PFSK-1 (cell line): Measurements from ENCODE around the gene PRM3.

Experiments
- FOXP2 ChIP-seq: optimal IDR thresholded peaks from 2 replicates; pipeline ENCODE3; 2011; ENCODE audit warnings: borderline replicate concordance, control low read depth, inconsistent platforms; ENCODE audit not compliant: insufficient read depth; ENCODE audit errors: extremely low read length, extremely low read depth
- POLR2AphosphoS5 ChIP-seq: IDR thresholded peaks from 2 replicates; pipeline ENCODE4 v1.6.1; 2012; ENCODE audit warnings: low read depth, mild to moderate bottlenecking, control low read depth, low read length, moderate library complexity
- SIN3A ChIP-seq: IDR thresholded peaks from 2 replicates; pipeline ENCODE4 v1.6.1; 2012; ENCODE audit warnings: mild to moderate bottlenecking, low read length, moderate library complexity, borderline replicate concordance; ENCODE audit not compliant: insufficient read depth
- TAF1 ChIP-seq: IDR thresholded peaks from 2 replicates; pipeline ENCODE4 v1.6.1; 2012; ENCODE audit warnings: low read length, control low read depth, borderline replicate concordance; ENCODE audit not compliant: insufficient read depth
- TF ChIP-seq, protein P1 (sequence below), 2 experiments: IDR thresholded peaks; 2 replicates each; pipeline versions ENCODE4 v1.6.1 to v1.8.0; 2011 to 2012; ENCODE audit warnings: low read depth in 2 of 2, low read length in 2 of 2, control low read depth in 1 of 2, inconsistent platforms in 1 of 2, mild to moderate bottlenecking in 1 of 2, moderate library complexity in 1 of 2; ENCODE audit not compliant: insufficient read depth in 1 of 2

PRM3 gene

DNA sequence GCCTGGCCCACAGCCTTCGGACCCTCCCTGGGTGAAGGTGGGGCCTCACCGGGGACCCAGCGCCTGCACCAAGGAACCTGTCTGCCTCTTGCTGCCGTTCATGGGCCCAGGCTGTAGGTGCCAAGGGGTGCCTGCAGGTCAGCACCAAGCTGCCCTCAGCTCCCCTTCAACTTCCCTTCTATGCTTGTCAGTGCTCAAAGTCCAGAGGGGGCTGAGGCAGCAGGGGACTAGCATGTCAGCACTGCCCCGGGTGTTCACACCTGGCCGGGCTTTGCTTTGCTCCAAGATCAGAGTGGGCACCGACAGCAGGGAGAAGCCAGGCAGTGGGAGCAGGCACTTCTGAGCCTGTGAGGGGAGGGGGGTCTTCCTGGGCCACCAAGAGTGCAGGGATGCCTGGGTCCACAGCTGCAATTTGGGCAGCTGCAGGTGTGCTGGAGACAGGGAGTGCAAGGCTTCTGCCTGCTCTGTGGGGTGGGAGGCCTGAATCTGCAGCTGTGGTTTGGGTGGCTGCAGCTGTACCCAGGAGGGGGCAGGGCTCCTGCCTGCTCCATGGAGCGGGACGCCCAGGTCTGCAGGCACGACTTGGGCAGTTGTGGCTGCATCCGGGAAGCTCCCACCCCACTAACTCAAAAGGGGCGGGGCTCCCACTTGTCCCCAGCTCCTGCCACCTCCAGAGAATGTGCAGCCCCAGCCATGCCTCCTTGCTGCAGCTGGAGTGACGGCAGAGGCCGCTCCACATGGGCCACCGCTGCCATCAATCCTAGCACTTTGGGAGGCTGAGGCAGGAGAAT, 35.3 kb upstream of the PRM3 start:
- no peak for TF ChIP-seq TAF1
- TF ChIP-seq, protein P1, sequence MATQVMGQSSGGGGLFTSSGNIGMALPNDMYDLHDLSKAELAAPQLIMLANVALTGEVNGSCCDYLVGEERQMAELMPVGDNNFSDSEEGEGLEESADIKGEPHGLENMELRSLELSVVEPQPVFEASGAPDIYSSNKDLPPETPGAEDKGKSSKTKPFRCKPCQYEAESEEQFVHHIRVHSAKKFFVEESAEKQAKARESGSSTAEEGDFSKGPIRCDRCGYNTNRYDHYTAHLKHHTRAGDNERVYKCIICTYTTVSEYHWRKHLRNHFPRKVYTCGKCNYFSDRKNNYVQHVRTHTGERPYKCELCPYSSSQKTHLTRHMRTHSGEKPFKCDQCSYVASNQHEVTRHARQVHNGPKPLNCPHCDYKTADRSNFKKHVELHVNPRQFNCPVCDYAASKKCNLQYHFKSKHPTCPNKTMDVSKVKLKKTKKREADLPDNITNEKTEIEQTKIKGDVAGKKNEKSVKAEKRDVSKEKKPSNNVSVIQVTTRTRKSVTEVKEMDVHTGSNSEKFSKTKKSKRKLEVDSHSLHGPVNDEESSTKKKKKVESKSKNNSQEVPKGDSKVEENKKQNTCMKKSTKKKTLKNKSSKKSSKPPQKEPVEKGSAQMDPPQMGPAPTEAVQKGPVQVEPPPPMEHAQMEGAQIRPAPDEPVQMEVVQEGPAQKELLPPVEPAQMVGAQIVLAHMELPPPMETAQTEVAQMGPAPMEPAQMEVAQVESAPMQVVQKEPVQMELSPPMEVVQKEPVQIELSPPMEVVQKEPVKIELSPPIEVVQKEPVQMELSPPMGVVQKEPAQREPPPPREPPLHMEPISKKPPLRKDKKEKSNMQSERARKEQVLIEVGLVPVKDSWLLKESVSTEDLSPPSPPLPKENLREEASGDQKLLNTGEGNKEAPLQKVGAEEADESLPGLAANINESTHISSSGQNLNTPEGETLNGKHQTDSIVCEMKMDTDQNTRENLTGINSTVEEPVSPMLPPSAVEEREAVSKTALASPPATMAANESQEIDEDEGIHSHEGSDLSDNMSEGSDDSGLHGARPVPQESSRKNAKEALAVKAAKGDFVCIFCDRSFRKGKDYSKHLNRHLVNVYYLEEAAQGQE (IDR thresholded peaks at IDR 0.05; ENCODE audit: insufficient read depth in 1 of 2, low read depth in 2 of 2, low read length in 2 of 2) = no peak
- TF ChIP-seq SIN3A = no peak
- no peak for TF ChIP-seq FOXP2
- TF ChIP-seq POLR2AphosphoS5 = no peak

DNA sequence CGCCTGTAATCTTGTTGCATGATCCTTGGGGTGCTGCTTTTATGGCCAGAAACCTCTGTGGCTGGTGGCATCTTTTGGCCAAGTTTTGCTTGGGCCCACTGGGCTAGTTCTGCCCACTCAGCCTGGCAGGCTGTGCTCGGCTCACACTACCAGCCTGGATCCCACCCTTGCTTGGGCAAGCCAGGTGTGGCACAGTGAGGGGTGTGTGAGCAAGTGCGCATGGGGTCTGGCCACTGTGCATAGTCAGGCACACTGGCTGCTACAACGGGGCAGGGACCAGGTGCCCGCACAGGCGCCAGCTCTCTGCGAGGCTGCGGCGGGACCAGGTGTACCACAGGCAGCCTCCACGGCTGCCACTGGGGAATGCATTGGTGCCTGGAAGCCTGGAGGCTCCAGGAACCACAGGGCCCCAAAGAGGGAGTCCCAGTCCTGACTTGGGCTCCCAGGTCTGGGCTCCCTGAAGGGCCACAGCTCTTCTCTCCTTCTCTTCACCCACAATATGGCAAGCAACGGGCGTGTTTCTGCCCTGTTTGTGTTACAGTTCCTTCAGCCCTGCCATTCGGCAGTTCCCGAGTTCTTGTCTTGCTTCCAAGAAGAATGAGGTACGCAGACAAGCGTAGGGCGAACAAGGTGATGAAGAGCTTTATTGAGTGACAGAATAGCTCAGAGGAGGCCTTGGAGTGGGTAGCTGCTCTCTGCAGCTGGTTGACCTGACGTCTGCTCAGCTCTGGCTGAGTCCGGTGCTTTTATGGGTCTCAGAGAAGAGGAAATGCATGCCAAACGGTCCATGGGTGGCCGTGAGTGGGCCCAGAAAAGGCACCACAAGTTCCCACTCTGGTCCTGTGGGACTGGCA, 34.4 kb upstream of the PRM3 start:
- TF ChIP-seq POLR2AphosphoS5 = no peak

DNA sequence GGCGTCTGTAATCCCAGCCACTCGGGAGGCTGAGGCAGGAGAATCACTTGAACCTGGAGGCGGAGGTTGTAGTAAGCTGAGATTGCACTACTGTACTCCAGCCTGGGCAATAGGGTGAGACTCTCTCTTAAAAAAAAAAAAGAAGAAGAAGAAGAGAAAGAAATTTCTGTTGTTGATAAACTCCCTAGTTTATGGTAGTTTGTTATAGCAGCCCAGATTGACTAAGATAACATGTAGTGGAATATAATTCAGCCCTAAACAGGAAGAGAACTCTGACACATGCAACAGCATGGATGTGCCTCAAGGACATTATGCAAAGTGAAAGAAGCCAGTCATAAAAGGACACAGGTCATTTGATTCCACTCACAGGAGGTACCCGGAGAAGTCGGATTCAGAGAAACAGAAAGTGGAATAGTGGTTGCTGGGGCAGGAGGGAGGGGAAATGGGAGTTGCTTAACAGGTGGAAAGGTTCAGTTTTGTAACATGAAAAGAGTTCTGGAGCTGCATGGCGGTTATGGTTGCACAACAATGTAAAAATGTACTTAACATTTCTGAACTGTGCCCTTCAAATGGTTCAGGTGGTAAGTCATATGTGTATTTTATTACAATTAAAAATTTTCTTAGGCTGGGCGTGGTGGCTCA, 33.7 kb upstream of the PRM3 start:
- no peak for TF ChIP-seq TAF1
- no peak for TF ChIP-seq SIN3A
- TF ChIP-seq POLR2AphosphoS5 = no peak
- TF ChIP-seq, protein P1 (IDR thresholded peaks at IDR 0.05; ENCODE audit: insufficient read depth in 1 of 2, low read depth in 2 of 2, low read length in 2 of 2) = no peak
- no peak for TF ChIP-seq FOXP2

DNA sequence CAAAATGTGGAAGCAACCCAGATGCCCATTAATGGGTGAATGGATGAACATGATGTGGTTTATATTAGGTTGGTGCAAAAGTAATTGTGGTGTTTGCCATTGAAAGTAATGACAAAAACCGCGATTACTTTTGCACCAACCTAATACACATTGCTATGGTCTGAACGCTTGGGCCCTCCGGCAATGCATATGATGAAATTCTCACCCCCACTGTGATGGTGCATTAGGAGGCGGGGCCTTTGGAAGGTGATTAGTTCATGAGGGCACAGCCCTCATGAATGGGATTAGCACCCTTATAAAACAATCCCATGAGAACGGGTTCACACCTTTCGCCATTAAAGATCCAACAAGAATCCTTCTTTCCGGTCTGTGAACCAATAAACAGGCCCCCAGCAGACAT, 33.0 kb upstream of the PRM3 start:
- TF ChIP-seq TAF1 (no peak), FOXP2 (no peak), SIN3A (no peak), POLR2AphosphoS5 (no peak)
- TF ChIP-seq, protein P1 (IDR thresholded peaks at IDR 0.05; ENCODE audit: insufficient read depth in 1 of 2, low read depth in 2 of 2, low read length in 2 of 2) = no peak

DNA sequence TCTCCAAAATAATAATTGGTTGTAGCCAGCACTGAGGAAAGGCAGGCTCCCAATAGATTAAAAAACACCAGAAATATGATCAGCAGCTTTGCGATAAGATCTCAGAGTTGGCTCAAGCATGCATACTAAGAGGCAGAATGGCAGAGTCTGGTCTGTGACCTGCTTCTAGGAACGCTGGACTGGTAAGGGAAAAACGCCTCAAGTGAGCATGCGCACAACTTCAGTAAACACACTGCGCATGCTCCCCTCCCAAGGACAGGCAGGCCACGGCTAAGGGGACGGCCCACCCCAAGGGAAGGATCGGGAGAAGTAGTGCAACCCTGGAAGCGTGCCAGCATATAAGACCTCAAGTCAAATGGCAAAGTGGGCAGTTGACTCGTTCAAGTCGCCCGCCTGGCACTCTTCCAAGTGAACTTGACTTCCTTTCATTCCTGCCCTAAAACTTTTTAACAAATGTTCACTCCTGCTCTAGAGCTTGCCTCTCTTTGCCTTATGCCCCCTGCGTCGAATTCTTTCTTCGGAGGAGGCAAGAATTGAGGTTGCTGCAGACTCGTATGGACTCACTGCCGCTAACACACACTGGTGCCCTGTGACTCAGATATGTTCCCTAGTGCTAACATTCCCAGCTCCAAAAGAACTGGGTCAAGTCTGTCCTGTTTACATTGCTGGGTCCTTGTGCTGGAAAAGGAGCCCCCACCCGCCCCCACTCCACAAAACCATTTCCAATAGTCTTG, 30.1 kb upstream of the PRM3 start:
- TF ChIP-seq, protein P1 (IDR thresholded peaks at IDR 0.05; ENCODE audit: insufficient read depth in 1 of 2, low read depth in 2 of 2, low read length in 2 of 2) = no peak
- TF ChIP-seq SIN3A (no peak), FOXP2 (no peak), TAF1 (no peak), POLR2AphosphoS5 (no peak)
